ENCODE data around the gene GPC6.

DNA sequence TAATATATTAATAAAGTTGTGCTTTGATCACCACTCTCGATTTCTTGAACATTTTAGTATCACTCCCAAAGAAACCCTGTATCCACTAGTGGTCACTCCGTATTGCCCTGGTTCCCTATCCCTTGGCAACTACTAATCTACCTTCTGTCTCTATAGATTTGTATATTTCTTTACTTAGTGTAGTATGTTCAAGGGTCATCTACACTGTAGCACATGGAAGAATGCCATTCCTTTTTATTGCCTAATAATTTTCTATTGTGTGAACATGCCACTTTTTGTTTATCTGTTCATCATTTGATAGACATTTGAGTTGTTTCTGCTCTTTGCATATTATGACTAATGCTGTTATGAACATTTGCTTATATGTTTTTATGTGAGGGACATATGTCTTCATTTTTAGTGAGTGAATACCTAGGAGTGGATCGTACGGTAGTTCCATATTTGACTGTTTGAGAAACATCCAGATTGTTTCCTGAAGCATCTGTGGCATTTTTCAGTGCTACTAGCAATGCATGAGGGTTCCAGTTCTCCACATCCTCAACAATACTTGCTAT is 254.0 kb downstream of the GPC6 start:
- TF ChIP-seq, protein P1, sequence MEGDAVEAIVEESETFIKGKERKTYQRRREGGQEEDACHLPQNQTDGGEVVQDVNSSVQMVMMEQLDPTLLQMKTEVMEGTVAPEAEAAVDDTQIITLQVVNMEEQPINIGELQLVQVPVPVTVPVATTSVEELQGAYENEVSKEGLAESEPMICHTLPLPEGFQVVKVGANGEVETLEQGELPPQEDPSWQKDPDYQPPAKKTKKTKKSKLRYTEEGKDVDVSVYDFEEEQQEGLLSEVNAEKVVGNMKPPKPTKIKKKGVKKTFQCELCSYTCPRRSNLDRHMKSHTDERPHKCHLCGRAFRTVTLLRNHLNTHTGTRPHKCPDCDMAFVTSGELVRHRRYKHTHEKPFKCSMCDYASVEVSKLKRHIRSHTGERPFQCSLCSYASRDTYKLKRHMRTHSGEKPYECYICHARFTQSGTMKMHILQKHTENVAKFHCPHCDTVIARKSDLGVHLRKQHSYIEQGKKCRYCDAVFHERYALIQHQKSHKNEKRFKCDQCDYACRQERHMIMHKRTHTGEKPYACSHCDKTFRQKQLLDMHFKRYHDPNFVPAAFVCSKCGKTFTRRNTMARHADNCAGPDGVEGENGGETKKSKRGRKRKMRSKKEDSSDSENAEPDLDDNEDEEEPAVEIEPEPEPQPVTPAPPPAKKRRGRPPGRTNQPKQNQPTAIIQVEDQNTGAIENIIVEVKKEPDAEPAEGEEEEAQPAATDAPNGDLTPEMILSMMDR (IDR thresholded peaks at IDR 0.05; ENCODE audit: low read depth, low read length) = no peak
- no peak for TF ChIP-seq POLR2A (IDR thresholded peaks at IDR 0.05; ENCODE audit: extremely low read depth, insufficient read length)

Data from NB4 (cell line).